Esophagus squamous epithelium (tissue), 5 donors: ENCODE results near the gene XPNPEP1. TPM values are rescaled to one million over a fixed set of nuclear protein-coding genes. Genes with fewer than 3 reads are reported as not detected.

Experiments
- DNase-seq: peaks from one replicate; lab custom pipeline; 2025; lab: John Stamatoyannopoulos, UW
- H3K27ac ChIP-seq, 4 donors: fragments of 200-600 bp; sonication (generic); one replicate each; pipeline ENCODE4 v1.5.1; 2016 to 2019; ENCODE audit warnings: mild to moderate bottlenecking in 1 of 4
- H3K27me3 ChIP-seq, 4 donors: fragments of 200-600 bp; sonication (generic); 1 replicate in 3 of 4; 2 replicates in 1 of 4; pipeline versions ENCODE4 v1.5.1 to v1.6.0; 2017 to 2021; ENCODE audit warnings: antibody characterized with exemption in 1 of 4
- H3K36me3 ChIP-seq, 3 donors: fragments of 200-600 bp; sonication (generic); one replicate each; pipeline ENCODE4 v1.5.1; 2016 to 2019
- H3K4me1 ChIP-seq, 3 donors: fragments of 200-600 bp; sonication (generic); one replicate each; pipeline ENCODE4 v1.5.1; 2017 to 2019
- H3K4me3 ChIP-seq, 4 donors: fragments of 200-600 bp; sonication (generic); 1 replicate in 3 of 4; 2 replicates in 1 of 4; pipeline ENCODE4 v1.5.1; 2016 to 2019; ENCODE audit warnings: mild to moderate bottlenecking in 2 of 4, moderate library complexity in 1 of 4
- H3K9me3 ChIP-seq, 3 donors: fragments of 200-600 bp; sonication (generic); one replicate each; pipeline ENCODE4 v1.5.1; 2016 to 2019
- POLR2A ChIP-seq, 4 donors: fragments of 450-650 bp; IDR thresholded peaks; one replicate each; pipeline ENCODE4 v1.6.1; 2017; ENCODE audit warnings: antibody characterized with exemption in 4 of 4, mild to moderate bottlenecking in 4 of 4, moderate library complexity in 3 of 4
- WGBS, 2 donors: methylation state at CpG; one replicate each; pipeline ENCODE4 v1.1.5; 2018; 5-methylcytosine and 5-hydroxymethylcytosine counted together
- intact Hi-C: fragments of 100-400 bp; cut with DNase I; formaldehyde crosslinking; loops from one replicate; pipeline ENCODE4 v1.15.0; 2022
- total RNA-seq, 4 donors: library from RNA; depleted of rRNA; stranded (reverse); fragments of >200 nt; gene quantifications; one replicate each; pipeline ENCODE4 v1.1.0, GENCODE V29; 2016
- TF ChIP-seq, protein P1 (sequence below), 6 experiments: fragments of 450-650 bp in 4 of 6; fragments of 200-600 bp in 2 of 6; sonication (generic) in 2 of 6; IDR thresholded peaks; one replicate each; pipeline ENCODE4 v1.5.1; 2016 to 2019; ENCODE audit warnings: antibody characterized with exemption in 6 of 6, mild to moderate bottlenecking in 4 of 6, moderate library complexity in 4 of 6
- donor health status: DM: yes; HTN: yes; CAD: no.

Gene XPNPEP1
- total RNA-seq, 4 donors from 2014 or later, result 39.0 to 79.3 (median 60.1) TPM

DNA sequence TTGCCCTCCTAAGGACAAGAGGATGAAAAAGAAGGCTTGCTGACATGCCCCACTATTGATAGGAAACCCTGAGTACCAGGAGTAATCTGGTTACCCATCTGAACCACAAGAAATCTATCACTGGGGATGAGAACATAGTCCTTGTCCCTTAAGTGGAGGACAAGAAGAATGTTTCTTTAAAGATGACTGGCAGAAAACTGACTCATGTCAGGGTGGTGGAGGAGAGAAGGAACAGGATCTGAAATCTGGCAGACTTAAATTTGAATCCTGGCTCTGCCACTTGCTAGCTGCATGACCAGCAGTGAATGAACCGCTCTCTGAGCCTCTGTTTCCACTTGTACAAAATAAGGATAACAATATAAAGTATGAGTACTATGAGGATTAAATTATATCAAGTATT is 38.9 kb upstream of the XPNPEP1 start:
- DNase-seq, result no peak
- Histone ChIP-seq H3K27ac (peak overlapping the region in 2 of 4 donors; percentile 7 to 21), H3K4me1 (peaks cover 3 to 40% (median 3%) of the 10 kb centered on the region in 3 donors), H3K4me3 (no peak overlapping the region), H3K27me3 (no peaks in the 10 kb centered on the region), H3K9me3 (no peaks in the 10 kb centered on the region), H3K36me3 (no peaks in the 10 kb centered on the region)
- 76 to 87% methylated on average over 1 of the region's 1 CpG for WGBS, 2 donors
- TF ChIP-seq POLR2A (IDR thresholded peaks at IDR 0.05), result no peak
- TF ChIP-seq, protein P1, sequence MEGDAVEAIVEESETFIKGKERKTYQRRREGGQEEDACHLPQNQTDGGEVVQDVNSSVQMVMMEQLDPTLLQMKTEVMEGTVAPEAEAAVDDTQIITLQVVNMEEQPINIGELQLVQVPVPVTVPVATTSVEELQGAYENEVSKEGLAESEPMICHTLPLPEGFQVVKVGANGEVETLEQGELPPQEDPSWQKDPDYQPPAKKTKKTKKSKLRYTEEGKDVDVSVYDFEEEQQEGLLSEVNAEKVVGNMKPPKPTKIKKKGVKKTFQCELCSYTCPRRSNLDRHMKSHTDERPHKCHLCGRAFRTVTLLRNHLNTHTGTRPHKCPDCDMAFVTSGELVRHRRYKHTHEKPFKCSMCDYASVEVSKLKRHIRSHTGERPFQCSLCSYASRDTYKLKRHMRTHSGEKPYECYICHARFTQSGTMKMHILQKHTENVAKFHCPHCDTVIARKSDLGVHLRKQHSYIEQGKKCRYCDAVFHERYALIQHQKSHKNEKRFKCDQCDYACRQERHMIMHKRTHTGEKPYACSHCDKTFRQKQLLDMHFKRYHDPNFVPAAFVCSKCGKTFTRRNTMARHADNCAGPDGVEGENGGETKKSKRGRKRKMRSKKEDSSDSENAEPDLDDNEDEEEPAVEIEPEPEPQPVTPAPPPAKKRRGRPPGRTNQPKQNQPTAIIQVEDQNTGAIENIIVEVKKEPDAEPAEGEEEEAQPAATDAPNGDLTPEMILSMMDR (IDR thresholded peaks at IDR 0.05), result no peak
- intact Hi-C loops, result no loop called here

GRCh38 chr10:109961174-109962001 is 38.1 kb upstream of the XPNPEP1 start:
- no peak for TF ChIP-seq POLR2A (IDR thresholded peaks at IDR 0.05)
- TF ChIP-seq, protein P1 (IDR thresholded peaks at IDR 0.05), result no peak
- intact Hi-C loops, result no loop called here
- no peak for DNase-seq
- Histone ChIP-seq H3K36me3 (no peaks in the 10 kb centered on the region), H3K27ac (no peak overlapping the region), H3K4me1 (peaks cover 0 to 39% (median 3%) of the 10 kb centered on the region in 3 donors), H3K4me3 (no peak overlapping the region), H3K27me3 (no peaks in the 10 kb centered on the region), H3K9me3 (no peaks in the 10 kb centered on the region)
- 71 to 77% methylated on average over 5 of the region's 5 CpGs for WGBS, 2 donors

GRCh38 chr10:109960682-109961081 is 37.4 kb upstream of the XPNPEP1 start:
- H3K36me3 ChIP-seq, result no peaks in the 10 kb centered on the region
- intact Hi-C loops, result no loop called here
- no peak for TF ChIP-seq POLR2A (IDR thresholded peaks at IDR 0.05)
- TF ChIP-seq, protein P1 (IDR thresholded peaks at IDR 0.05), result no peak
- H3K27ac ChIP-seq, result no peak overlapping the region
- peaks cover 0 to 35% (median 3%) of the 10 kb centered on the region in 3 donors for H3K4me1 ChIP-seq
- H3K27me3 ChIP-seq, result no peaks in the 10 kb centered on the region
- no peaks in the 10 kb centered on the region for H3K9me3 ChIP-seq
- 77 to 82% methylated on average over 2 of the region's 2 CpGs for WGBS, 2 donors
- H3K4me3 ChIP-seq, result no peak overlapping the region
- DNase-seq, result no peak

GRCh38 chr10:109959259-109960145 is 36.2 kb upstream of the XPNPEP1 start:
- Histone ChIP-seq H3K4me1 (peaks cover 0 to 34% (median 3%) of the 10 kb centered on the region in 3 donors), H3K4me3 (no peak overlapping the region), H3K36me3 (no peaks in the 10 kb centered on the region), H3K9me3 (no peaks in the 10 kb centered on the region), H3K27me3 (no peaks in the 10 kb centered on the region), H3K27ac (no peak overlapping the region)
- WGBS, 2 donors, result 77 to 88% methylated on average over 8 of the region's 8 CpGs
- DNase-seq, result no peak
- TF ChIP-seq, protein P1 (IDR thresholded peaks at IDR 0.05), result no peak
- no peak for TF ChIP-seq POLR2A (IDR thresholded peaks at IDR 0.05)
- intact Hi-C loops, result no loop called here
